Suprapubic skin (tissue), 4 donors: ENCODE results near the gene TNFAIP3. TPM values are rescaled to one million over a fixed set of nuclear protein-coding genes. Genes with fewer than 3 reads are reported as not detected.

Experiments
- DNase-seq, 2 donors: peaks; one replicate each; pipeline ENCODE4 v3.0.0-alpha.2; 2019; ENCODE audit warnings: low spot score in 2 of 2
- H3K27ac ChIP-seq: fragments of 200-600 bp; sonication (generic); one replicate; pipeline ENCODE4 v1.5.1; 2019
- H3K27me3 ChIP-seq: fragments of 200-600 bp; sonication (generic); one replicate; pipeline ENCODE4 v1.5.1; 2019
- H3K36me3 ChIP-seq: fragments of 200-600 bp; sonication (generic); one replicate; pipeline ENCODE4 v1.5.1; 2019
- H3K4me1 ChIP-seq: fragments of 200-600 bp; sonication (generic); one replicate; pipeline ENCODE4 v1.5.1; 2019
- H3K4me3 ChIP-seq: fragments of 200-600 bp; sonication (generic); one replicate; pipeline ENCODE4 v1.5.1; 2019; ENCODE audit warnings: mild to moderate bottlenecking
- H3K9me3 ChIP-seq: fragments of 200-600 bp; sonication (generic); one replicate; pipeline ENCODE4 v1.5.1; 2019
- CTCF ChIP-seq, 2 donors: fragments of 200-600 bp in 1 of 2; fragments of 450-650 bp in 1 of 2; sonication (generic) in 1 of 2; IDR thresholded peaks; one replicate each; pipeline ENCODE4 v1.5.1; 2016 to 2019; ENCODE audit warnings: antibody characterized with exemption in 2 of 2, mild to moderate bottlenecking in 1 of 2, moderate library complexity in 1 of 2
- EP300 ChIP-seq: sonication (generic); formaldehyde crosslinking; IDR thresholded peaks from one replicate; pipeline ENCODE4 v1.6.1; 2017; ENCODE audit warnings: antibody characterized with exemption
- POLR2A ChIP-seq, 2 donors: fragments of 450-650 bp; IDR thresholded peaks; one replicate each; pipeline ENCODE4 v1.6.1; 2017; ENCODE audit warnings: antibody characterized with exemption in 2 of 2, mild to moderate bottlenecking in 2 of 2, moderate library complexity in 2 of 2
- POLR2AphosphoS5 ChIP-seq, 3 donors: sonication (generic); formaldehyde crosslinking; IDR thresholded peaks; one replicate each; pipeline ENCODE4 v1.6.1; 2017; ENCODE audit warnings: antibody characterized with exemption in 3 of 3
- WGBS: methylation state at CpG from one replicate; pipeline ENCODE4 v1.1.5; 2018; 5-methylcytosine and 5-hydroxymethylcytosine counted together
- total RNA-seq, 4 donors: library from RNA; depleted of rRNA; stranded (reverse); fragments of >200 nt; gene quantifications; one replicate each; pipeline ENCODE4 v1.1.0, GENCODE V29; 2016

TNFAIP3 gene
- total RNA-seq, 4 donors from 2014 or later, result 64.1 to 146 (median 111) TPM

- TF ChIP-seq POLR2A (IDR thresholded peaks at IDR 0.05) (no peak), CTCF (IDR thresholded peaks at IDR 0.05) (no peak), EP300 (no peak), POLR2AphosphoS5 (IDR thresholded peaks at IDR 0.05) (no peak)
- WGBS, result 69% methylated on average over 5 of the region's 5 CpGs
Observed at GRCh38 chr6:137849981-137850714, 16.9 kb upstream of the TNFAIP3 start.

GRCh38 chr6:137850816-137851602 is 16.1 kb upstream of the TNFAIP3 start:
- H3K4me1 ChIP-seq, result peaks cover 13% of the 10 kb centered on the region
- H3K36me3 ChIP-seq, result no peaks in the 10 kb centered on the region
- no peak overlapping the region for H3K4me3 ChIP-seq
- TF ChIP-seq POLR2A (IDR thresholded peaks at IDR 0.05) (no peak), POLR2AphosphoS5 (IDR thresholded peaks at IDR 0.05) (no peak), CTCF (IDR thresholded peaks at IDR 0.05) (no peak), EP300 (no peak)
- H3K27ac ChIP-seq, result no peak overlapping the region
- no peak for DNase-seq
- WGBS, result 86% methylated on average over 4 of the region's 4 CpGs
- no peaks in the 10 kb centered on the region for H3K9me3 ChIP-seq
- no peaks in the 10 kb centered on the region for H3K27me3 ChIP-seq

More at GRCh38 chr6:137849981-137850714, 16.9 kb upstream of the TNFAIP3 start:
- peaks cover 13% of the 10 kb centered on the region for H3K4me1 ChIP-seq
- DNase-seq, result no peak
- H3K4me3 ChIP-seq, result no peak overlapping the region
- H3K36me3 ChIP-seq, result no peaks in the 10 kb centered on the region
- no peaks in the 10 kb centered on the region for H3K27me3 ChIP-seq
- H3K27ac ChIP-seq, result no peak overlapping the region
- H3K9me3 ChIP-seq, result no peaks in the 10 kb centered on the region

- TF ChIP-seq POLR2AphosphoS5 (IDR thresholded peaks at IDR 0.05) (no peak), POLR2A (IDR thresholded peaks at IDR 0.05) (no peak), CTCF (IDR thresholded peaks at IDR 0.05) (no peak), EP300 (no peak)
Observed at GRCh38 chr6:137851669-137852068, 15.4 kb upstream of the TNFAIP3 start.

GRCh38 chr6:137852346-137852745 is 14.7 kb upstream of the TNFAIP3 start:
- no peaks in the 10 kb centered on the region for H3K36me3 ChIP-seq
- TF ChIP-seq POLR2AphosphoS5 (IDR thresholded peaks at IDR 0.05), result no peak
- no peak for TF ChIP-seq CTCF (IDR thresholded peaks at IDR 0.05)
- no peak for TF ChIP-seq POLR2A (IDR thresholded peaks at IDR 0.05)
- no peak for TF ChIP-seq EP300
- DNase-seq, result no peak
- no peak overlapping the region for H3K4me3 ChIP-seq
- H3K9me3 ChIP-seq, result no peaks in the 10 kb centered on the region
- H3K27ac ChIP-seq, result no peak overlapping the region
- peaks cover 13% of the 10 kb centered on the region for H3K4me1 ChIP-seq
- 73% methylated on average over 3 of the region's 3 CpGs for WGBS
- H3K27me3 ChIP-seq, result no peaks in the 10 kb centered on the region

More at GRCh38 chr6:137851669-137852068, 15.4 kb upstream of the TNFAIP3 start:
- H3K27ac ChIP-seq, result no peak overlapping the region
- no peak for DNase-seq
- H3K4me1 ChIP-seq, result peaks cover 13% of the 10 kb centered on the region
- H3K36me3 ChIP-seq, result no peaks in the 10 kb centered on the region
- WGBS, result 52% methylated on average over 3 of the region's 3 CpGs
- H3K9me3 ChIP-seq, result no peaks in the 10 kb centered on the region
- H3K27me3 ChIP-seq, result no peaks in the 10 kb centered on the region
- no peak overlapping the region for H3K4me3 ChIP-seq

GRCh38 chr6:137852811-137853210 is 14.2 kb upstream of the TNFAIP3 start:
- Histone ChIP-seq H3K9me3 (no peaks in the 10 kb centered on the region), H3K27me3 (no peaks in the 10 kb centered on the region), H3K27ac (no peak overlapping the region), H3K4me3 (no peak overlapping the region), H3K4me1 (peaks cover 13% of the 10 kb centered on the region), H3K36me3 (no peaks in the 10 kb centered on the region)
- DNase-seq, result no peak
- TF ChIP-seq POLR2AphosphoS5 (IDR thresholded peaks at IDR 0.05), result no peak
- TF ChIP-seq POLR2A (IDR thresholded peaks at IDR 0.05), result no peak
- WGBS, result 72% methylated on average over 1 of the region's 1 CpG
